HG03442 (cell line): ENCODE data around the gene RNF145.

Experiments
- ATAC-seq: cut with Tn5 transposase; IDR thresholded peaks from one replicate; pipeline ENCODE4 v1.9.1; 2021; ENCODE audit warnings: mild to moderate bottlenecking, moderate library complexity; ENCODE audit not compliant: unreplicated experiment

Gene RNF145

GRCh38 chr5:159220206-159220605, 10.9 kb upstream of the RNF145 start:
- no peak for ATAC-seq

- no peak for ATAC-seq
These were observed 9.3 kb upstream of the RNF145 start for GRCh38 chr5:159218595-159219023.

GRCh38 chr5:159217236-159217635, 7.9 kb upstream of the RNF145 start:
- no peak for ATAC-seq

GRCh38 chr5:159216454-159216853, 7.1 kb upstream of the RNF145 start:
- no peak for ATAC-seq

- ATAC-seq: no peak
These were observed 6.5 kb upstream of the RNF145 start for GRCh38 chr5:159215886-159216285.

- no peak for ATAC-seq
These were observed 5.3 kb upstream of the RNF145 start for GRCh38 chr5:159214486-159215271.

GRCh38 chr5:159212657-159213462, 3.5 kb upstream of the RNF145 start:
- no peak for ATAC-seq

GRCh38 chr5:159211729-159212174, 2.4 kb upstream of the RNF145 start:
- no peak for ATAC-seq

GRCh38 chr5:159210846-159211245, 1.5 kb upstream of the RNF145 start:
- ATAC-seq: no peak

- ATAC-seq: no peak
These were observed 883 bp upstream of the RNF145 start for GRCh38 chr5:159210210-159210661.

- no peak for ATAC-seq
These were observed 577 bp downstream of the RNF145 start for GRCh38 chr5:159208514-159209437.

- peak; percentile 29 for ATAC-seq
These were observed 1.5 kb downstream of the RNF145 start for GRCh38 chr5:159207686-159208513.

- ATAC-seq: no peak
These were observed 2.1 kb downstream of the RNF145 start for GRCh38 chr5:159207222-159207685.

GRCh38 chr5:159206818-159207217, 2.5 kb downstream of the RNF145 start:
- ATAC-seq: no peak

GRCh38 chr5:159206368-159206767, 3.0 kb downstream of the RNF145 start:
- no peak for ATAC-seq

- ATAC-seq: no peak
These were observed 6.0 kb downstream of the RNF145 start for GRCh38 chr5:159203351-159203750.

GRCh38 chr5:159202151-159202550, 7.2 kb downstream of the RNF145 start:
- no peak for ATAC-seq

- ATAC-seq: no peak
These were observed 9.6 kb downstream of the RNF145 start for GRCh38 chr5:159199780-159200179.

- ATAC-seq: no peak
These were observed 10.1 kb downstream of the RNF145 start for GRCh38 chr5:159199225-159199624.
